Measurements from ENCODE around the gene CDT1. TPM values are rescaled to one million over a fixed set of nuclear protein-coding genes. Genes with fewer than 3 reads are reported as not detected.
"Not testable (repeated sequence)": the region's sequence is repeated elsewhere in the genome, so short reads cannot be mapped to it uniquely, and the experiment has no call there.

Gene CDT1
- total RNA-seq, 1 experiment from 2014 or later: 39.9 TPM

- in situ Hi-C loops (cut with HindIII; ENCODE audit: low pct_unique_long_range_greater_than_20kb, low sequenced_read_pairs): no loop called here
- ChIA-PET CTCF (interaction anchor here (0.6 kb wide), 1 partner anchor 365 kb away, joined by 5 read pairs; no protein-coding TSS in a partner anchor), POLR2A (no interaction called here)
- TF ChIP-seq POLR2AphosphoS5 (IDR thresholded peaks at IDR 0.05; ENCODE audit: low read depth, low read length): no peak
- no peak for TF ChIP-seq CTCF (IDR thresholded peaks at IDR 0.05)
- TF ChIP-seq TCF7L2 (IDR thresholded peaks at IDR 0.05; ENCODE audit: low read depth, low read length): no peak
- no peak for TF ChIP-seq REST (IDR thresholded peaks at IDR 0.05; ENCODE audit: insufficient read depth in 1 of 2, low read depth in 2 of 2, low read length in 1 of 2)
- no peak for TF ChIP-seq SIN3A (IDR thresholded peaks at IDR 0.05; ENCODE audit: borderline replicate concordance, insufficient read depth, low read depth, low read length)
- ATAC-seq (no peak), DNase-seq (ENCODE audit: low read depth, low spot score) (no peak)
- no peaks in the 10 kb centered on the region for H3K36me3 ChIP-seq (ENCODE audit: control insufficient read depth, insufficient read depth, low read length)
- intact Hi-C loops (cut with micrococcal nuclease; ENCODE audit: unreplicated experiment): no loop called here
- H3K4me1 ChIP-seq (ENCODE audit: control insufficient read depth, insufficient read depth, low read length): no peaks in the 10 kb centered on the region
- no peak overlapping the region for H3K27ac ChIP-seq (ENCODE audit: low read length)
- BruUV-seq (replicated peaks): no TSS peak
- H3K9me3 ChIP-seq (ENCODE audit: control insufficient read depth, insufficient read depth, low read depth, low read length): no peaks in the 10 kb centered on the region
- H3K4me3 ChIP-seq (ENCODE audit: low read depth in 2 of 2, low read length in 2 of 2): no peak overlapping the region
- H3K27me3 ChIP-seq (ENCODE audit: control insufficient read depth, insufficient read depth, low read length): no peaks in the 10 kb centered on the region
Observed at GRCh38 chr16:88822281-88823040, 18.9 kb downstream of the CDT1 start.

GRCh38 chr16:88823646-88824045 is 20.1 kb downstream of the CDT1 start:
- H3K27me3 ChIP-seq (ENCODE audit: control insufficient read depth, insufficient read depth, low read length); DNase-seq (ENCODE audit: low read depth, low spot score); BruUV-seq (replicated peaks); H3K27ac ChIP-seq (ENCODE audit: low read length); intact Hi-C loops (cut with micrococcal nuclease; ENCODE audit: unreplicated experiment); H3K4me1 ChIP-seq (ENCODE audit: control insufficient read depth, insufficient read depth, low read length); H3K4me3 ChIP-seq (ENCODE audit: low read depth in 2 of 2, low read length in 2 of 2); ATAC-seq; in situ Hi-C loops (cut with HindIII; ENCODE audit: low pct_unique_long_range_greater_than_20kb, low sequenced_read_pairs); POLR2A ChIA-PET; CTCF ChIA-PET; H3K36me3 ChIP-seq (ENCODE audit: control insufficient read depth, insufficient read depth, low read length); H3K9me3 ChIP-seq (ENCODE audit: control insufficient read depth, insufficient read depth, low read depth, low read length): not testable (repeated sequence)

- DNase-seq (ENCODE audit: low read depth, low spot score): no peak
- Histone ChIP-seq H3K4me1 (ENCODE audit: control insufficient read depth, insufficient read depth, low read length) (no peaks in the 10 kb centered on the region), H3K36me3 (ENCODE audit: control insufficient read depth, insufficient read depth, low read length) (no peaks in the 10 kb centered on the region), H3K27me3 (ENCODE audit: control insufficient read depth, insufficient read depth, low read length) (no peaks in the 10 kb centered on the region), H3K9me3 (ENCODE audit: control insufficient read depth, insufficient read depth, low read depth, low read length) (no peaks in the 10 kb centered on the region), H3K4me3 (ENCODE audit: low read depth in 2 of 2, low read length in 2 of 2) (no peak overlapping the region), H3K27ac (ENCODE audit: low read length) (no peak overlapping the region)
- POLR2A ChIA-PET: no interaction called here
- intact Hi-C loops (cut with micrococcal nuclease; ENCODE audit: unreplicated experiment): no loop called here
- CTCF ChIA-PET: no interaction called here
- in situ Hi-C loops (cut with HindIII; ENCODE audit: low pct_unique_long_range_greater_than_20kb, low sequenced_read_pairs): no loop called here
- no TSS peak for BruUV-seq (replicated peaks)
- TF ChIP-seq REST (IDR thresholded peaks at IDR 0.05; ENCODE audit: insufficient read depth in 1 of 2, low read depth in 2 of 2, low read length in 1 of 2) (no peak), POLR2AphosphoS5 (IDR thresholded peaks at IDR 0.05; ENCODE audit: low read depth, low read length) (no peak), SIN3A (IDR thresholded peaks at IDR 0.05; ENCODE audit: borderline replicate concordance, insufficient read depth, low read depth, low read length) (no peak), TCF7L2 (IDR thresholded peaks at IDR 0.05; ENCODE audit: low read depth, low read length) (no peak), CTCF (IDR thresholded peaks at IDR 0.05) (no peak)
- no peak for ATAC-seq
Observed at GRCh38 chr16:88824256-88825077, 20.9 kb downstream of the CDT1 start.
